Mesenchymal stem cell (in vitro differentiated cells and primary cell): Measurements from ENCODE around the gene AMER2.
A peak's percentile ranks its signal among the peaks of the same experiment; 100 is the strongest.

Experiments used
- DNase-seq: peaks from one replicate; pipeline ENCODE4 v3.0.0-alpha.2; 2013
- H2AFZ ChIP-seq: one replicate; pipeline ENCODE4 v1.6.1; 2013; ENCODE audit warnings: low read depth, mild to moderate bottlenecking, control low read depth, inconsistent platforms, low read length, moderate library complexity
- H2AK5ac ChIP-seq: 2 replicates; pipeline ENCODE4 v1.6.1; 2013; ENCODE audit warnings: low read length, moderate library complexity, mild to moderate bottlenecking, inconsistent platforms; ENCODE audit not compliant: severe bottlenecking
- H2BK120ac ChIP-seq: one replicate; pipeline ENCODE4 v1.6.1; 2013; ENCODE audit warnings: low read depth, mild to moderate bottlenecking, inconsistent platforms, low read length, moderate library complexity
- H2BK12ac ChIP-seq, 2 experiments: one replicate each; pipeline ENCODE4 v1.6.1; 2013; ENCODE audit warnings: inconsistent platforms in 2 of 2, low read length in 2 of 2, mild to moderate bottlenecking in 2 of 2, moderate library complexity in 2 of 2, control low read depth in 1 of 2
- H2BK15ac ChIP-seq: one replicate; pipeline ENCODE4 v1.6.1; 2013; ENCODE audit warnings: mild to moderate bottlenecking, low read depth, inconsistent platforms; ENCODE audit not compliant: poor library complexity, severe bottlenecking
- H2BK5ac ChIP-seq: 2 replicates; pipeline ENCODE4 v1.6.1; 2013; ENCODE audit warnings: low read depth, mild to moderate bottlenecking, low read length, control low read depth, inconsistent platforms; ENCODE audit not compliant: poor library complexity, severe bottlenecking
- H3K14ac ChIP-seq, 2 experiments: one replicate each; pipeline ENCODE4 v1.6.1; 2013; ENCODE audit warnings: inconsistent platforms in 2 of 2, low read length in 2 of 2, control low read depth in 1 of 2, mild to moderate bottlenecking in 1 of 2, moderate library complexity in 1 of 2
- H3K18ac ChIP-seq, 2 experiments: one replicate each; pipeline ENCODE4 v1.6.1; 2013; ENCODE audit warnings: inconsistent platforms in 2 of 2, low read length in 2 of 2, control low read depth in 1 of 2, low read depth in 1 of 2, mild to moderate bottlenecking in 1 of 2
- H3K23ac ChIP-seq, 2 experiments: one replicate each; pipeline ENCODE4 v1.6.1; 2013; ENCODE audit warnings: inconsistent platforms in 2 of 2, low read length in 2 of 2, mild to moderate bottlenecking in 2 of 2, moderate library complexity in 2 of 2, control low read depth in 1 of 2
- H3K27ac ChIP-seq: 2 replicates; pipeline ENCODE4 v1.5.1; 2013; ENCODE audit warnings: mild to moderate bottlenecking, moderate library complexity, low read length, control low read depth, inconsistent platforms; ENCODE audit not compliant: poor library complexity, severe bottlenecking
- H3K27me3 ChIP-seq, 2 experiments: 2 replicates each; pipeline versions ENCODE4 v1.6.1 to v1.7.0; 2013; ENCODE audit warnings: low read length in 2 of 2, mild to moderate bottlenecking in 2 of 2, moderate library complexity in 2 of 2, control low read depth in 1 of 2, inconsistent platforms in 1 of 2; ENCODE audit not compliant: control insufficient read depth in 1 of 2, insufficient read depth in 1 of 2
- H3K36me3 ChIP-seq, 2 experiments: 2 replicates each; pipeline versions ENCODE4 v1.6.1 to v1.7.0; 2013; ENCODE audit warnings: low read length in 2 of 2, control low read depth in 1 of 2, inconsistent platforms in 1 of 2, low read depth in 1 of 2, mild to moderate bottlenecking in 1 of 2; ENCODE audit not compliant: insufficient read depth in 2 of 2, control insufficient read depth in 1 of 2
- H3K4ac ChIP-seq, 2 experiments: one replicate each; pipeline ENCODE4 v1.6.1; 2013; ENCODE audit warnings: inconsistent platforms in 2 of 2, low read length in 2 of 2, mild to moderate bottlenecking in 2 of 2, moderate library complexity in 2 of 2, control low read depth in 1 of 2, low read depth in 1 of 2
- H3K4me1 ChIP-seq: 2 replicates; pipeline ENCODE4 v1.6.1; 2013; ENCODE audit warnings: low read depth, low read length, control low read depth; ENCODE audit not compliant: control insufficient read depth, insufficient read depth
- H3K4me2 ChIP-seq: 2 replicates; pipeline ENCODE4 v1.6.1; 2013; ENCODE audit warnings: low read length, mild to moderate bottlenecking, inconsistent platforms; ENCODE audit not compliant: poor library complexity, severe bottlenecking
- H3K4me3 ChIP-seq, 2 experiments: 2 replicates each; pipeline versions ENCODE4 v1.5.1 to v1.7.0; 2013; ENCODE audit warnings: low read length in 2 of 2, mild to moderate bottlenecking in 2 of 2, control low read depth in 1 of 2, low read depth in 1 of 2; ENCODE audit not compliant: insufficient read depth in 1 of 2
- H3K79me1 ChIP-seq: replicated peaks from 2 replicates; pipeline ENCODE4 v1.6.1; 2013; ENCODE audit warnings: mild to moderate bottlenecking, control low read depth, low read length, inconsistent platforms; ENCODE audit not compliant: poor library complexity, severe bottlenecking
- H3K9ac ChIP-seq: 2 replicates; pipeline ENCODE4 v1.7.0; 2013; ENCODE audit warnings: mild to moderate bottlenecking, low read length, moderate library complexity
- H3K9me3 ChIP-seq: 2 replicates; pipeline ENCODE4 v1.7.0; 2013; ENCODE audit warnings: mild to moderate bottlenecking, low read length; ENCODE audit not compliant: control insufficient read depth
- H4K8ac ChIP-seq: one replicate; pipeline ENCODE4 v1.6.1; 2013; ENCODE audit warnings: inconsistent platforms, mild to moderate bottlenecking, low read length, moderate library complexity
- H4K91ac ChIP-seq: one replicate; pipeline ENCODE4 v1.6.1; 2013; ENCODE audit warnings: mild to moderate bottlenecking, low read length, inconsistent platforms
- WGBS: methylation state at CpG from one replicate; pipeline ENCODE4 v1.1.7; 2013; ENCODE audit warnings: mixed read lengths; 5-methylcytosine and 5-hydroxymethylcytosine counted together

AMER2 gene

GRCh38 chr13:25207291-25207810 is 35.3 kb upstream of the AMER2 start:
- WGBS, result 88% methylated on average over 7 of the region's 8 CpGs
- Histone ChIP-seq H2BK5ac (no peak overlapping the region), H3K23ac (no peak overlapping the region)

DNA sequence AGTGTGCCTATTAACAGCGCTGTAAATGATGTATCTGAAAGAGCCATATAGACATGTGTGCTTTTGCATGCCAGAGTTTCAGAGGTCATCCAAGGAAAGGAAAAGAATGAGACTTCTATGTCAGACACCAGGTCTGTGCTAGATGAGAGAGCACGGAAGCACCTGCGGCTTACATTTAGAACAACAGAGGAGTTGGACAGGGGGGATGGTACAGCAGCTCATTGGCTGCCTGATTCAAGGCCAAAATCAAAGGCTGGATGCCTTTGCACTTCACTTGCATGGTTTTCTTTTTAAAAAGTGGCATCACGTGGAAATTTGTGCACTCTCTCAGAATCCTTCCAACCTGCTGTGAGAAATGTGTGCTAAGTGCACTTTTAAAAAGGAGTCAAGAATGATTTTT is 32.8 kb upstream of the AMER2 start:
- Histone ChIP-seq H3K9ac (no peak overlapping the region), H2AK5ac (no peak overlapping the region), H3K18ac (no peak overlapping the region), H3K4ac (no peak overlapping the region), H3K27ac (no peak overlapping the region), H3K4me2 (no peak overlapping the region), H3K4me3 (no peak overlapping the region), H4K8ac (no peak overlapping the region), H4K91ac (no peak overlapping the region), H3K4me1 (peaks cover 2% of the 10 kb centered on the region), H2BK15ac (no peak overlapping the region), H2BK120ac (no peak overlapping the region), H3K23ac (no peak overlapping the region), H3K14ac (no peak overlapping the region), H2BK12ac (no peak overlapping the region), H2BK5ac (no peak overlapping the region), H3K36me3 (no peaks in the 10 kb centered on the region), H3K27me3 (peaks cover 11 to 31% of the 10 kb centered on the region in 2 experiments), H3K79me1 (no peaks in the 10 kb centered on the region), H3K9me3 (no peaks in the 10 kb centered on the region), H2AFZ (no peak overlapping the region)
- 94% methylated on average over 3 of the region's 4 CpGs for WGBS
- no peak for DNase-seq

More at GRCh38 chr13:25207291-25207810, 35.3 kb upstream of the AMER2 start:
- Histone ChIP-seq H2AK5ac (no peak overlapping the region), H4K91ac (no peak overlapping the region), H3K27me3 (peaks cover 10 to 18% of the 10 kb centered on the region in 2 experiments), H3K27ac (no peak overlapping the region), H3K4me3 (no peak overlapping the region), H3K4ac (no peak overlapping the region), H3K9me3 (no peaks in the 10 kb centered on the region), H3K79me1 (no peaks in the 10 kb centered on the region), H3K4me2 (no peak overlapping the region), H3K9ac (no peak overlapping the region), H3K4me1 (no peaks in the 10 kb centered on the region), H3K14ac (no peak overlapping the region), H2BK12ac (no peak overlapping the region), H4K8ac (no peak overlapping the region), H3K18ac (no peak overlapping the region), H2BK15ac (no peak overlapping the region), H2AFZ (no peak overlapping the region), H2BK120ac (no peak overlapping the region), H3K36me3 (no peaks in the 10 kb centered on the region)
- DNase-seq, result no peak

- Histone ChIP-seq H3K27me3 (peaks cover 23 to 38% of the 10 kb centered on the region in 2 experiments), H2BK15ac (no peak overlapping the region), H3K23ac (no peak overlapping the region), H3K4ac (no peak overlapping the region), H4K8ac (no peak overlapping the region), H3K79me1 (no peaks in the 10 kb centered on the region), H2BK5ac (no peak overlapping the region), H3K18ac (no peak overlapping the region), H3K9ac (no peak overlapping the region), H2BK120ac (no peak overlapping the region), H3K14ac (no peak overlapping the region), H3K27ac (no peak overlapping the region), H3K36me3 (no peaks in the 10 kb centered on the region), H3K4me3 (peak overlapping the region in 1 of 2 experiments; percentile 38), H4K91ac (no peak overlapping the region), H3K4me1 (peaks cover 2% of the 10 kb centered on the region), H2BK12ac (no peak overlapping the region), H2AFZ (no peak overlapping the region), H3K9me3 (no peaks in the 10 kb centered on the region), H3K4me2 (no peak overlapping the region), H2AK5ac (no peak overlapping the region)
- no peak for DNase-seq
- WGBS, result 41% methylated on average over 13 of the region's 17 CpGs
Observed at GRCh38 chr13:25203127-25203740, 31.1 kb upstream of the AMER2 start.

- Histone ChIP-seq H2BK120ac (no peak overlapping the region), H3K27me3 (peaks cover 23 to 39% of the 10 kb centered on the region in 2 experiments), H3K18ac (no peak overlapping the region), H3K4me1 (peaks cover 2% of the 10 kb centered on the region), H4K8ac (no peak overlapping the region), H3K9me3 (no peaks in the 10 kb centered on the region), H3K4me2 (no peak overlapping the region), H3K23ac (no peak overlapping the region), H2AK5ac (no peak overlapping the region), H3K4me3 (no peak overlapping the region), H3K14ac (no peak overlapping the region), H2BK5ac (no peak overlapping the region), H2BK12ac (no peak overlapping the region), H3K4ac (no peak overlapping the region), H3K9ac (no peak overlapping the region), H2AFZ (no peak overlapping the region), H2BK15ac (no peak overlapping the region), H4K91ac (no peak overlapping the region), H3K27ac (no peak overlapping the region), H3K36me3 (no peaks in the 10 kb centered on the region), H3K79me1 (no peaks in the 10 kb centered on the region)
- 78% methylated on average over 3 of the region's 4 CpGs for WGBS
- no peak for DNase-seq
Observed at GRCh38 chr13:25200783-25201182, 28.7 kb upstream of the AMER2 start.
